Type B pancreatic cell (in vitro differentiated cells): ENCODE measurements around the gene ARHGEF7. TPM values are rescaled to one million over a fixed set of nuclear protein-coding genes. Genes with fewer than 3 reads are reported as not detected.

Experiments
- DNase-seq: peaks from one replicate; pipeline ENCODE4 v3.0.0; 2021; ENCODE audit warnings: mixed read lengths; ENCODE audit not compliant: unreplicated experiment; ENCODE audit errors: extremely low spot score
- H3K27ac Mint-ChIP-seq: 2 replicates; pipeline ENCODE4 v1.8.0; 2021; ENCODE audit warnings: mild to moderate bottlenecking, mixed read lengths
- H3K27me3 Mint-ChIP-seq: 2 replicates; pipeline ENCODE4 v1.8.0; 2021; ENCODE audit warnings: mixed read lengths
- H3K36me3 Mint-ChIP-seq: 2 replicates; pipeline ENCODE4 v1.8.0; 2021; ENCODE audit warnings: mixed read lengths
- H3K4me1 Mint-ChIP-seq: one replicate; pipeline ENCODE4 v1.8.0; 2021; ENCODE audit warnings: mixed read lengths; ENCODE audit not compliant: unreplicated experiment
- H3K4me3 Mint-ChIP-seq: 2 replicates; pipeline ENCODE4 v1.8.0; 2021; ENCODE audit warnings: mild to moderate bottlenecking, mixed read lengths
- H3K9me3 Mint-ChIP-seq: 2 replicates; pipeline ENCODE4 v1.8.0; 2021; ENCODE audit warnings: mixed read lengths
- CTCF ChIP-seq: fragments of 200-600 bp; sonication (generic); conservative IDR thresholded peaks from 2 replicates; pipeline ENCODE4 v1.5.0; 2021; ENCODE audit warnings: antibody characterized with exemption, mild to moderate bottlenecking
- total RNA-seq: library from RNA; stranded (reverse); gene quantifications from 2 replicates; pipeline ENCODE4 v1.2.1, GENCODE V29; 2021; ENCODE audit warnings: low replicate concordance

Gene ARHGEF7
- total RNA-seq, 1 donor from 2014 or later, result 103 TPM

- H3K27ac Mint-ChIP-seq, result no peak overlapping the region
- no peak overlapping the region for H3K4me3 Mint-ChIP-seq
- peaks cover 56% of the 10 kb centered on the region for H3K36me3 Mint-ChIP-seq
- no peak for DNase-seq
- TF ChIP-seq CTCF, result no peak
- H3K9me3 Mint-ChIP-seq, result no peaks in the 10 kb centered on the region
- H3K27me3 Mint-ChIP-seq, result no peaks in the 10 kb centered on the region
- peaks cover 23% of the 10 kb centered on the region for H3K4me1 Mint-ChIP-seq
Observed at GRCh38 chr13:111245576-111246384, 130.7 kb downstream of the ARHGEF7 start.

- no peak for TF ChIP-seq CTCF
- DNase-seq, result no peak
- peaks cover 61% of the 10 kb centered on the region for H3K36me3 Mint-ChIP-seq
- peaks cover 23% of the 10 kb centered on the region for H3K4me1 Mint-ChIP-seq
- no peaks in the 10 kb centered on the region for H3K9me3 Mint-ChIP-seq
- peak overlapping the region; percentile 26 for H3K27ac Mint-ChIP-seq
- H3K27me3 Mint-ChIP-seq, result no peaks in the 10 kb centered on the region
- no peak overlapping the region for H3K4me3 Mint-ChIP-seq
Observed at GRCh38 chr13:111247552-111247951, 132.4 kb downstream of the ARHGEF7 start.

GRCh38 chr13:111248822-111249221 is 133.7 kb downstream of the ARHGEF7 start:
- TF ChIP-seq CTCF, result no peak

GRCh38 chr13:111249637-111250360 is 134.7 kb downstream of the ARHGEF7 start:
- no peak for DNase-seq
- peaks cover 59% of the 10 kb centered on the region for H3K36me3 Mint-ChIP-seq
- no peak overlapping the region for H3K4me3 Mint-ChIP-seq
- no peaks in the 10 kb centered on the region for H3K9me3 Mint-ChIP-seq
- H3K27me3 Mint-ChIP-seq, result no peaks in the 10 kb centered on the region
- no peak for TF ChIP-seq CTCF
- H3K4me1 Mint-ChIP-seq, result peaks cover 23% of the 10 kb centered on the region
- H3K27ac Mint-ChIP-seq, result no peak overlapping the region

More at GRCh38 chr13:111248822-111249221, 133.7 kb downstream of the ARHGEF7 start:
- Mint-ChIP-seq H3K27ac (peak overlapping the region; percentile 7), H3K27me3 (no peaks in the 10 kb centered on the region), H3K9me3 (no peaks in the 10 kb centered on the region), H3K4me3 (no peak overlapping the region), H3K4me1 (peaks cover 23% of the 10 kb centered on the region), H3K36me3 (peaks cover 62% of the 10 kb centered on the region)
- DNase-seq, result no peak

GRCh38 chr13:111251646-111252445 is 136.7 kb downstream of the ARHGEF7 start:
- Mint-ChIP-seq H3K9me3 (no peaks in the 10 kb centered on the region), H3K27me3 (no peaks in the 10 kb centered on the region), H3K4me1 (peaks cover 23% of the 10 kb centered on the region), H3K27ac (peak overlapping the region; percentile 60), H3K36me3 (peaks cover 66% of the 10 kb centered on the region), H3K4me3 (no peak overlapping the region)
- TF ChIP-seq CTCF, result no peak
- DNase-seq, result no peak
